Pulmonary artery endothelial cell (primary cell): ENCODE measurements around the gene DDX18. TPM values are rescaled to one million over a fixed set of nuclear protein-coding genes. Genes with fewer than 3 reads are reported as not detected.

Experiments used
- DNase-seq: peaks from one replicate; pipeline ENCODE4 v3.0.0-alpha.2; 2011; ENCODE audit warnings: low read depth, low spot score
- total RNA-seq: library from RNA; depleted of rRNA; stranded (reverse); fragments of >200 nt; gene quantifications from 2 replicates; pipeline ENCODE4 v1.2.3, GENCODE V29; 2014

The DDX18 gene
- total RNA-seq, 1 donor from 2014 or later: 55.9 TPM

DNA sequence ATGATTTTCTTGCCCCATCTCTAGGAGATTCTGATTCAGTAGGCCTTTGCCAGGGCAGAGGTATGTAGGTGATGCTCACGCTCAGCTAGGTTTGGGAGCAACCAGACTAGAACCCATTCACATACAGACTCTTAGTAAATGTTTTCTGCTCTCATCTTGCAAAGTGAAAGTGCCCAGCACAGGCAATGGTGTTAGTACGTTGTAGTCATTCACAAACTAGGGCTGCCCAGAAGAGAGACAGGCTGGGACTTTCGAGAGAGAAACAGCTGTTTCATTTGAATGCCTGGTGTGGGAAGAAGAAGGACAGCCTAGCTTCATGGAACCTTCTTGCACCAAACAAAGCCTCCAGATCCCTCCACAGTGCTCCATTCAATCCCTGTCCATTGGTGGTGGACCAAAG lies 19.4 kb downstream of the DDX18 start:
- no peak for DNase-seq

- DNase-seq: no peak
Measured at GRCh38 chr2:117834992-117835391, 20.5 kb downstream of the DDX18 start.

DNA sequence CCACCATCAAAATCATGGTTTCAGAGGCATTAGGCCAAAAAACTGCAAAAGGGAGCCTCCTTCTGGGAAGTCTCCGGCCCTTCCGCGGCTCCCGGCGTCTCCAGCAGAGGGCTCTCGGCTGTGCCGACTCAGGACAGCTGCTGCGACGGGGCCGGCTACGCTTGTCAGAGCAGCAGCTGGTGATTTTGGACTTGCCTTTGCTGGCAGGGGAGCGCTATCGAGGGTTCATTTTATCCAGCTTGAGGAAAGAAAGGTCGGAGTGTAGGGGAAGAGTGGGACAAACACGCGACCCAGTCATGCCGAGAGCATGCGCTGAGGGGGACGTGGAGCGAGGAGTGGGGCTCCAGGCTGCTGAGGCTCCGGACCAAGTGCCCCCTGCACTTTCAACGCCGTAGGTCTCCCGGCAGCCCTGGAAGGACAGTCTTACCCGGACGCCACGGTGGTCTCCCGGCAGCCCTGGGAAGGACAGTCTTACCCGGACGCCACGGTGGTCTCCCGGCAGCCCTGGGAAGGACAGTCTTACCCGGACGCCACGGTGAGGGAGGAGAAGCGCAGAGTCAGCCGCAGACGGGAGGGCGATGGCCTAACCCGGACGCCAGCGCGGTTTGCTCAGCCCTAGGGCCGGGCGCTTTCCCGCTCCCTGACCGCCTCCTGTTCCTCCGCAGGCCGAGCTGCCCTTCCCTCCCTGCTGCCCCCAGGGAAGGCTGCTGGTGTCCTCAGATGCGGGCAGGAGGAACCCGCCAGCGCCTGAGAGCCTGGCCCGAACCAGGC lies 21.7 kb downstream of the DDX18 start:
- peak; percentile 39 for DNase-seq

DNA sequence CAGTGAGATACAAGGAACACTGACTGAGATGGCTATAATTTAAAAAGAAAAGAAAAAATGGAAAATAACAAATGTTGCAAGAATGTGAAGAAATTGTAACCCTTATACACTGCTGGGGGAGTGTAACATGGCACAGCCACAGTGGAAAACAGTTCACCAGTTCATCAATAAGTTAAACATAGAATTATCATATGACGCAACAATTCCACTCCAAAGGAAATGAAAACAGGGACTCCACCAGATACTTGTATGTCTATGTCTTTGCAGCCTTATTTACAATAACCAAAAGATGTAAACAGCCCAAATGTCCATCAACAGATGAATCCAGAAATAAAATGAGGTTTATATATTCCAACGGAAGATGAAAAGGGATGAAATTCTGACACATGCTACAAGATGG lies 30.8 kb downstream of the DDX18 start:
- DNase-seq: no peak

DNA sequence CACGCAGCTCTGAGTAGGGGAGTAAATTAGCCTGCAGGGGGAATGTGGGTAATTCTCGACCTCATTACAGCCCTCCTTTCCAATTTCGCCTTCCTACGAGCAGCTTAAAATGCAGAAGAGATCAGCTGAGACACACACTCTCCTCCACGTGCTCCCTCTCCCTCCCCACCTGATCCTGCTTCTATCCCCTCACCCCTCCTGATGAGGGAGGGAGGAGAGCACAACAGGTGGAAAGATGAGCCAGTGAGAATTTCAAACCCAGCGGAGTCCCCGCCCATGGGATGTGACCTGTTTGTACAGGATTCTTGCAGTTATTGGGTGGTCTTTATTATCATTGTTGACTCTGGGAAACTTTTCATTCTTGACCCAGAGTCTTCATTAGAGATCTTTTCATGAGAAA lies 35.5 kb downstream of the DDX18 start:
- DNase-seq: no peak

GRCh38 chr2:117850461-117850860 lies 36.0 kb downstream of the DDX18 start:
- DNase-seq: no peak

- DNase-seq: no peak
Measured at GRCh38 chr2:117851969-117852368, 37.5 kb downstream of the DDX18 start.

GRCh38 chr2:117853316-117853715 lies 38.8 kb downstream of the DDX18 start:
- DNase-seq: no peak

- DNase-seq: no peak
Measured at GRCh38 chr2:117853873-117854272, 39.4 kb downstream of the DDX18 start.

GRCh38 chr2:117854610-117855009 lies 40.1 kb downstream of the DDX18 start:
- no peak for DNase-seq

DNA sequence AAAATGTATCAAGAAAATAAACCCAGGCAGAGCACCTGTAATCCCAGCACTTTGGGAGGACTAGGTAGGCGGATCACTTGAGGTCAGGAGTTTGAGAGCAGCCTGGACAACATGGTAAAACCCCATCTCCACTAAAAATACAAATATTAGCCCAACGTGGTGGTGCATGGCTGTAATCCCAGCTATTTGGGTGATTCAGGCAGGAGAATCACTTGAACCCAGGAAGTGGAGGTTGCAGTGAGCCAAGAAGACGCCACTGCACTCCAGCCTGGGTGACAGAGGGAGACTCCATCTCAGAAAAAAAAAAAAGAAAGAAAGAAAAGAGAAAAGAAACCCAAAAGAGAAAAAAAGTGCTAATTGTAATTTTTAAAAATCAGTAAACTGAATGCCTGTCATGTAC lies 41.4 kb downstream of the DDX18 start:
- no peak for DNase-seq

DNA sequence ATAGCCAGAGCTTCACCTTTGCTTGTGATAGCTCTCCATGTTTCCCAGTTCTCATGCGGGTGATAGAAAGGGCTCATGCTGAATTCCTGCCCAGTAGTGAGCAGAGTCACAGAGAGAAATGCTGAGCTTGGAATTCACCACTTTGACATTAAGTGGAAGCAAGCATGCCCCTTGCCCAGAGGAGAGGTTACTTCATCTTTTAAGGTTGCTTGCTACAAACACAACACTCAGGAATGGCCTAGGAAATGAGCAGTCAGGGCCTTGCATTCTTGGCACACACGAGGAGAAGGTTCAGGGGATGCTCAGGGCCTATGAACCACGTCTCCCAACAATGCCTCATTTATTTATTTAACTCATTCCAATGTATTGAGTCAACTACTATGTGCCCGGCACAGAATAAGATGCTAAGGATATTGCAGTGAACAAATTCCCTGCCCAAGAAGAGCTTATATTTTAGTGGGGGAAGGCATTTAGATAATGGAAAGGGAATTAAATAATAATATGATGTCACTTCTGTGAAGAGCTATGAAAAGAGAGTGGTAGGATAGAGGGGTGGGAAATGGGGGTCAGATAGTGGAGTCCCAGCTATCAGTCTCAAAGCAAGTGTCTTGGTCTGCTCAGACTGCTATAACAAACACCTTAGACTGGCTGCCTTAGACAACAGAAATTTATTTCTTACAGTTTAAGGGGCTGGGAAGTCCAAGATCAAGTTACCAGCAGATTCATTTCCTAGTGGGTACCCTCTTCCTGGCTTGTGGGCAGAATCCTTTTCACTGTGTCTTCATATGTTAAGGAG lies 42.1 kb downstream of the DDX18 start:
- peak; percentile 87 for DNase-seq

DNA sequence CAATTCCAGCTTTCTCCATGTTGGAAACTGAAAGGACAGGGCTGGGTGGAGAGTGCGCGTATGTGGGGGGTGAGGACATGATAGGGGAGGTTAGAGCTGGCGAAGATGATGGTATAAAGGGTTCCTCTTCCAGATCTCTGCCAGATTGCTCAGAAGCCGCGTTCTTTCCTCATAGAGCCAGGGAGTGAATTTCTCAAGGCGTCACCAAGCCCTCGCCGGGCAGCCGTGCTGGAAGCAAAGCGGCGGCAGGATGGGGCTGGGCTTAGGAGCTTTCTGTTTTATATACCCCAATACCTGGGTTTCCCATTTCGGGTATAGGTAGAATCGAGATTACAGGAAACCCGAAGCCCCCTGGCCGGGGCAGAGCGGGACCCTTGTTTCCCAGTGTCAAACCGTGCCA lies 43.8 kb downstream of the DDX18 start:
- no peak for DNase-seq

DNA sequence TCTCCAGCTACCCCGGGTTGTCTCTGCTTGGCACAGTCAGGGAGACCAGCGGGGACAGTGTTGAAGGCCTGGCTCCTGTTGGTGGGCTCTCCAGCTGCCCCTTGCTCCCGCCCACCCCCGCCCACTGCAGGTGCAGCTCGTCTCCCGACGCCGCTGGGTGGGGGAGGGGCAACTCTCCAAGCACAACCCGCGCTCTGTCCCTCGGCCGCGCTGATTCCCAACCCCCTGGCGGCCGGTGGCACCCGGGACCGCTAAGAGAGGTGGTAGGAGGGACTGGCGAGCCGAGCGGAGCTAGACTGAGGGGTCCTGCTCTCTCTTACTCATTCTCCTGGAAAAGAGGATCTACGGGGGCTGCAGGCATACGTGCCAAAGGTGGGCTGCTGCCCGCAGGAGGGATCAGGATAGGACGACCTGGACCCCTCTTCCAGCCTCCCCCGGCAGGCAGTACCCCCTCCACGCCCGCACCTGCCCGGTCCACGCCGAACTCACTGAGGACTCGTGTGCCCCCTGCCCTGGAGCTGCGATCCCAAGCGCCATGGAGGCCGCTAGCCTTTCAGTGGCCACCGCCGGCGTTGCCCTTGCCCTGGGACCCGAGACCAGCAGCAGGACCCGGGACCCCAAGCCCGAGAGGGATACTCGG lies 44.5 kb downstream of the DDX18 start:
- no peak for DNase-seq

GRCh38 chr2:117859532-117859911 lies 45.0 kb downstream of the DDX18 start:
- DNase-seq: no peak

DNA sequence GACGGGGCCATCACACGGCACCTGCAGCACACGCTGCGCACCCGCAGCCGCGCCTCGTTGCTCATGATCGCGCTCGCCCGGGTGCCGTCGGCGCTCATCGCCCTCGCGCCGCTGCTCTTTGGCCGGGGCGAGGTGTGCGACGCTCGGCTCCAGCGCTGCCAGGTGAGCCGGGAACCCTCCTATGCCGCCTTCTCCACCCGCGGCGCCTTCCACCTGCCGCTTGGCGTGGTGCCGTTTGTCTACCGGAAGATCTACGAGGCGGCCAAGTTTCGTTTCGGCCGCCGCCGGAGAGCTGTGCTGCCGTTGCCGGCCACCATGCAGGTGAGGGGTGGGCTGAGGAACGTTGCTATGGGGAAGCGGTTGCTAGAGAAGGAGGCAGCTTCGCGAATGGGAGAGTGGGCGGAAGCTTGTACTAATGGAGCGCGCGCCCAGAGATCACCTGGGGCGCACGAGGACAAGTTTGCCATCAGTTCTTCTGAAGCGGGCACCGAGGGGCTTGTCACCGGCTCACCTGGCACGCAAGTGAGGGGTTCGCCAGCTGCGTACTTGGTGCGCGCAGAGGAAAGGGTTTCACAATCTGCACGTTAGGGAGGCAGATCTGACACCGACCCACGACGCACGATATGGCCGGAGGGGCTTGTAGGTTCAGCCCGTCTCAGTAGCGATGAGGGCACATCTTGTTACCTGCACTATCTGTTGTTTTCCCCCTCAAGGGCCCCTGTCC lies 45.6 kb downstream of the DDX18 start:
- no peak for DNase-seq

DNA sequence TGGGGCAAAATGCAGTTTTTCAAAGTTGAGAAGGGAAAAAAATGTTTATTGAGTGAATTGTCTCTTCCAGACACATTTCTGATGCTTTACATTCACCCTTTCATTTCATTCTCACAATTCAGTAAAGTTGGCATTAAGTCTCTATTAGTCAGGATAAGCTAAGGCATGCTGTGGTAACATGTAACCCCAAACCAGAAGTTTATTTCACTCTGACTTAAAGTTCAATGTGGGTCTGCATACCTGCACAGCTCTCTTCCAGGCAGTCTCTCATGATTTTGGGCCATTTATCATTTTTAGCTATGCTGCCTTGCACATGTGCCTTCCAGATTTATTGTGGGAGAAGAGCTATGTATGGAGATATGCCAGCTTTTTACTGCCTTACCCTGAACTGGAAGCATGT lies 48.0 kb downstream of the DDX18 start:
- DNase-seq: no peak

GRCh38 chr2:117875786-117876185 lies 61.3 kb downstream of the DDX18 start:
- no peak for DNase-seq

- DNase-seq: no peak
Measured at GRCh38 chr2:117879003-117879402, 64.5 kb downstream of the DDX18 start.
